Measurements from ENCODE around the gene SPATA3.

Gene SPATA3

DNA sequence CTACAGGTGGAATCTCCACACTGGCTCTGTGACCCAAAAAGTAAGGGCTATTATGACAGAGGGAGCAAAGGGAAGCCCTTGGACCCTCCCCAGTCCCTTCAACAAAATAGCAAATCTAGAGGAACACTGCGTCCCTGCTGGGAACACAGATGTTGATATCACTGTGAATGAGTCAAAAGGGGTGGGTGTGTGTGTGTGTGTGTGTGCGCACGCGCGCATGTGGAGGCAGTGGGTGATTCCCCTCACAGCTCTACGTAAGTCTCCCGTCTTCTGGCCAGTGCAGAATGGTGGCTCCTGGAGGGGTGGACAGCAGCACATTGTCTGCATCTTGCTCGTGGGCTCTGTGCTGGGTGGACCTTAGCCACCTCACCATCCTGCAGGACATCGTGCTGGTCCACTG lies 33.6 kb downstream of the SPATA3 start:
- no peak for DNase-seq (ENCODE audit: low spot score)

DNA sequence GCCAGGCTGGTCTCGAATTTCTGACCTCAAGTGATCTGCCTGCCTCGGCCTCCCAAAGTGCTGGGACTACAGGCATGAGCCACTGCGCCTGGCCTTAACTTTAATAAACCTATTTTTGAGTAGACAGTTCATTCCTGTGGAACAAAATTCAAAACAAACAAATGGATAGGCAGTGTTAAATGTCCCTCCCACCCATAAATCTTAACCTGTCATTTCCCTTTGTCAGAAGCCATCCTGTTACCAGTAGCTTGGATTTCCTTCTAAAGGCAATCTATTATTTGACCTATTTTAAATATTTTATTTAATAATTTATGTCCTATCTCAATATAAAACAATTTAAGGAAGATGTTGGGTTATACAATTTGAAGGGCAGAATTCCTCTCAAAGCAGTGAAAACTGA lies 34.8 kb downstream of the SPATA3 start:
- DNase-seq (ENCODE audit: low spot score) = no peak

DNA sequence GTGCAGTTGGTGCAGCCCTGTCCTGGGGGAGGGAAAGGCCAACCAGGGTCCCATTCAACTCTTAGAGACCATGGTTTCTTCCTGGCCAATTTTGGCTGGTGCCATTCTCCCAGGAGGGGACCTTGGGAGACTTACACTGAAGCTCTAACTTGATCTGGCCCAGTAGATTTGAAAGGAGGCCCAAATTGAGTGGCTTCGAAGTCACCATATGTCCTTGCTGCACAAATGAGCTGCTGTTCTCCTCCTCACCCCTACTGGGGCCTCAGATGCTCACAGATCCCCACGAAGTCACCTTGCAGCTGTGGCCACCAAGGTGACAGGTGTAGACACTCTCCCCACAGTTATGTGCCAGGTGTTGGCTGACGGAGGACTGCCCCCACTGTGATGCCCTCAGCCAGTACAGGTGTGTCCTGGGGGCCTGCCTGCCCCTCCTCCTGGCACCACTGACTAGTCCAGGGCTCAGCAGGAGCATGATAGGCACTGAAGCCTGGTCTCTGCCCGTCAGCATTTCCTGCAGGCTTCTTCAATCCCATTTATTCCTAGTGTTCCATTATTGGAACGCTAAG lies 36.7 kb downstream of the SPATA3 start:
- DNase-seq (ENCODE audit: low spot score) = no peak

DNA sequence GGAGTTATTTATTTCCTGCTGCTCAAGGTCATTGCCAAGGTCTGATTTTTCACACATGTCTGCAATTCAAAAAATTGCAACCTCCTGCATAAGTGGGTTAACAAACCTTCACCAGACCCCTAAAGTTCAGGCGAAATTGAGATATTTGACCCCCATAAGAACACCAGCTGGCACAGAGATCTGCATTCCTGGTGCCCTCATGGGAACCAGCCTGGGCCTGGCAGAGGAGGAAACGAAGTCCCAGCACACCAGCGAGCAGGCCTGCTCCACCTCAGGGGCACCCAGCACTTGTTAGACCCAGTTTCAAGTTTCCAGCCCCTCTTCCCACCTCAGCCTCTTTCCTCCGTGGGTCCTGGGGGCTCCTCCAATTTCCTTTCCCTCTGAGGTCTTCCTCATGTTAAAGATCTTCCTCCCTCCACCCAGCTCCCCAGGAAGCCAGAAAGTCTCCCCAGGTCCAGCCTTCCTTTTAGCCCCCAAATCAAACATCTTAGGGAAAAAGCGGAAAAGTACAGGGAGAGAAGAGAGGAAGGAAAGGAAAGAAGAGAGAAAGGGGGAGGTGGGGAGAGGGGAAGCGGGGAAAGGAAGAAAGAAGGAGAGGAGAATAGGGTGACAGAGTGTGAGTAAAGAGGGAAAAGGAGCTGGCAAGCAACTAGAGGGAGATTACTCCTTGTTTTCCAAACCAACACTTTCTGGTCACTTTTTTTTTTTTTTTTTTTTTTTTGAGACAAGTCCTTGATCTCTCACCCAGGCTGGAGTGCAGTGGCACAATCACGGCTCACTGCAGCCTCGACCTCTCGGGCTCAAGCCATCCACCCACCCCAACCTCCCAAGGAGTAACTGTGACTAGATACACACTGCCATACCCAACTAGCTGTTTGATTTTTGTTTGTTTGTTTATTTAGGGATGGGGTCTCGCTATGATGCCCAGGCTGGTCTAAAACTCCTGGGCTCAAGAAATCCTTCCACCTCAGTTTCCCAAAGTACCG lies 37.5 kb downstream of the SPATA3 start:
- no peak for DNase-seq (ENCODE audit: low spot score)

DNA sequence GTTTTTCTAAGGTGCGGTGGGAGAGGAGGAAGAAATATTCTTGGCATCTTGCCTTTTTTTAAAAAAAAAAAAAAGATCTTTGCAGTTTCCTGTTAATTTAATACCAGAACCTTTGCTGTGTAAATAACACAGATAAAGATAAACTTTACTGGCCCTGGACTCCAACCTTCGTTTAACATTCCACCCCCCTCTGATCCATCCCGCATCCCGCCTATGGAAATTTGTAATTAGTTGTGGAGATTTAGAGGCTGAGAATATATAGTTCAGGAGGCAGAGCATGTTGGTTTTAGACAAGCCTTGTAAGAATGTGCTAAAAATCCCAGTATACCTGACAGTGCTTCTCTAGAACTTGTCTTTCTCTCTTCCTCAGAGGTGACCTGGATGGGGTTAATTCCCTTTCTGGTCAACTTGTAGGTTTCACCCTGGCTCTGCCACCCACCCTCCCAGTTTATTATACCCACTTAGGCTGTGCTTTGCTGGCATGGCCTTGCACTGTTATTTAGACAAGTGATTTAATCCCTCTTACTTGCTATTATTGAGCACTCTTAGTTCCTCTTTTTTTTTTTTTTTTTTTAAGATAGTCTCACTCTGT lies 38.5 kb downstream of the SPATA3 start:
- no peak for DNase-seq (ENCODE audit: low spot score)

DNA sequence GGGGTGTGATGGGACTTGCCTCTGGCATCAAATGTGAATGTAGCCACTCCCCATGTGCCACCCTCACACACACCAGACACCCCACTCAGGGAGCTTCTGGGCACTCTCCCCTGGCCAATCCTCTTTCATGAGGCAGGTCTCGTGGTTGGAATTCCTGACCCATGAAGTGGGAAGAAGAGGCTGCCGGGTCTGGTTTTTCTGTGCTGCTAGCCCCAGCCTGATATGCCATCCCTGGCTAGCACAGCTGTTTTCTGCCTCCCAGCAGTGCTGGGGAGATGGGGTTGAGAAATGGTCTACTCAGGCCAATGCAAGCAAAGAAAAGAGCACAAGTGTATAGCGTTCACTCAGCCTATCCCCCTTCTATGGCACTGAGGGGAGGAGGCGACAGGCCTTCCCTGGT lies 40.2 kb downstream of the SPATA3 start:
- no peak for DNase-seq (ENCODE audit: low spot score)

DNA sequence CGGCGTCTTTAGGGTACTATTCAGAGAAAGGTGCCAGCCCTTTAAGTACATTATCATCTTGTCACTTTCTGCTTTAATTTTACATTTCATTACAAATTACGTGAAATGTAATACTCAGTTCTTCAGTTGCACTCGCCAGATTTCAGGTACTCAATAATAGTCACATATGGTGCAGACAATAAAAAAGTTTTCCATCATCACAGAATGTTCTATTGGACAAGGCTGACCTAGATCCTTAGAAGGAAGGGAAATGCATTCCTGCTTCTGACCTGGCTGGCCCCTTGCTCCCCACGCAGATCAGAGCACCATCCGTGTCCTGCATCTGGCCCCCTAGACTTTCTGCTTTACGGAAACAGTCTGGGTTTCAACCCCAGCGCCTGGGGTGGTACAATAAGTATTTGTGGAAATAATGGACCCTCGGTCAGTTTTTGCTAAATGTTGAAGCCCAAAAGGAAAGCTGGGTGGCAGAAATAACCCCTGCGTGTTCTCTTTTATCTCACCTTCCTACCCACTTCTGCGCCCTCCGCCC lies 40.7 kb downstream of the SPATA3 start:
- no peak for DNase-seq (ENCODE audit: low spot score)

DNA sequence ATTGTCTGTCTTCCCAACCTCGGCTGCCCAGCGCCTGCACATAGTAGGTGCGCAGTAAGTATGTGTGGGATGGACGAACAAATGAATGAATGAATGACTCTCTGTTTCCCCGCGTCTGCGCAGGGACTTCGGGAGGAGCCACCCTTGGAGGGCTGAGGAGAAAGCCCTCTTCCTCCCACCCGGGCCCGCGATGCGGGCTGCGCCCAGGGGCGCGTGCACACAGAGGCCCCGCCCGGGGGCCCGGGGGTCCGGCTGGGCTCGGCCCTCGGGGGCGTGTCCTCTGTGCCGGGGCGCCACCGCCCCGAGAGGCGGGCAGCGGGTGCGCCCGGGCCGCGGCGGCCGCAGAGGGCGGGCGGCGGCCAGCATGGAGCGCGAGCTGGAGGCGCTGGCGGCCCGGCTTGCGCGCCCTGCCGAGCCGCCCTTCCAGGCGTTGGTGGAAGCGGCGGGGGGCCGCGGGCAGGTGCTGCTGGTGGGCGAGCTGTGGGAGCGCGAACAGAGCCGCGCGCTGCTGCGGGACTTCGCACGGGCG lies 41.3 kb downstream of the SPATA3 start, which contains the start of gene C2orf72:
C2orf72 (plus strand) TSS at position 322 of the 529 bp plus-strand sequence; CDS start at position 365, 43 bp downstream.
- no peak for DNase-seq (ENCODE audit: low spot score)

DNA sequence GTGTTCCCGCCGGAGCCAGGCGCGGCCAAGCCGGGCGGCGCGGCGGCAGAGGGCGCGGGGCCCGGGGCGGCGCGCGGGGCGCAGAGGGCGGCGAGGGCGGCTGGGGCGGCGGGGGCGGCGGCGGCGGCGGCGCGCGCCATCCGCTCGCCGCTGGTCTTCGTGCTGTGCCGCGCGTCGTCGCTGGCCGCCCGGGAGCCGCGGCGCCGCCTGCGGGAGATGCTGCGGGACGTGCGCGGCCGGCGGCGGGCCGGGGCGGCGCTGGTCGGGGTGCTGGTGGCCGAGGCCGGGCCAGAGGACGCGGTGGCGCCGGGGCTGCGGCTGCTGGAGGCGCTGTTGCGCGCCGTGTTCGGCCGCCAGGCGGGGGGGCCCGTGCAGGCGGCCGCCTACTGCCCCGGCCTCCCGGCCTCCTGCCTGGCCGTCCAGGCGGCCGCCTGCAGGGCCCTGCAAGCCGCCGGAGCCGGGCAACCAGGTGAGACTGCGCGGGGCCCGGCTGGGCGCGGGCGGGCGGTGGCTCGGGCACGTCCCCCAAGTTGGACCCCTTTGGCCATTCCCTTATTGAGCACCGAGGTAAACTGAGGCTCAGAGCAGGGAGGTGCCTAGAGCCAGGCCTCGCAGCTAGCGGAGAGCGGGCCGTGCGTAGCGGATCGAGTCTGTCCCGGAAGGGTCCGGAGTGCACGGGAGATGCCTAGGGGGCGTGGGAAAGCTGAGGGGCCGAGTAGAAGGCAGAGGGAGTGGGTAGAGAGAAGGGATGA lies 42.0 kb downstream of the SPATA3 start:
- no peak for DNase-seq (ENCODE audit: low spot score)

DNA sequence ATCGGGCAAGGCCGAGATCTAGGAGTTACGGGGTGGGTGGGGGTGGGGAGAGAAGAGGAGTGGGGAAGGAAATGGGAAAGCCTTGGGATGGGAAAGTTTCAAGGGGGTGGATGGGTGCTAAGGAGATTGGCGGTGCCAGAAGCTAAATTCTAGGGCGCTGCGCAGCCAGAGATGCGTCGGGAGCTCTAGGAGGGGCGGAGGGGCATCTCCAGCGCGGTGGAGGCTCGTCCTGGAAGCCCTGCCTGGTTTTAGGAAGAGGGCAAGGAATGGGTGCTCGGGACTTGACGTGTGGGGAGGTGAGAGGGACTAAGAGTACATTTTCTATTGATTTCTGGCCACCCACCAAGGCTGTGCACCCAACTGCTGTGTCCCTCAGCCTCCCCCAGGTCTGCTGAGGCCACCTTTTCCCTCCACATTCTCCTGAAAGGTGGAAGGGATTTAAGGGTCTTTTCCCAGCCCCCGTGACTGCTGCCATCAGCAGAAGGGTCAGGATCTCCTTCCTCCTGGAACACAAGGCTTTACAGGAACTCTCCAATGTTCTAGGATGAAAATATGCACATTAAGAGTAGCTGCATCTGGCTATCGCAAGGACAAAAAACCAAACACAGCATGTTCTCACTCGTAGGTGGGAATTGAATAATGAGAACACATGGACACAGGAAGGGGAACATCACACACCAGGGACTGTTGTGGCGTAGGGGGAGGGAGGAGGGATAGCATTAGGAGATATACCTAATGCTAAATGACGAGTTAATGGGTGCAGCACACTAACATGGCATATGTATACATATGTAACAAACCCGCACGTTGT lies 42.8 kb downstream of the SPATA3 start:
- DNase-seq (ENCODE audit: low spot score) = no peak

DNA sequence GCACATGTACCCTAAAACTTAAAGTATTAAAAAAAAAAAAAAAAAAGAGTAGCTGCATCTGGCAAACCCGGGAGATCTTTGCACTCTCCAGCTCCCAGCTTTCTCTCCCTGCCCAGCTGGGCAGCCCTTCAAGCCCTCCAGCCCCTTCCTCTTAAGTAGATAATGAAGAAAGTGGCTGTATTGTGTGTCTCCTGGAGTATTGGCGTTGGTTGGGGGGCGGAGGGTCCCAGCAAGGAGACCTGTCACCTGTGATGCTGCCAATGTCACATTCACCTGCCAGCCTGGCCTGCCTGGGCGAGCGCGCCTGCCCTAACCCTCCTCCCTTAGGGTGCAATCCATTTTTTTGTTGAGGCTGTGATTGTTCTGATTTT lies 43.4 kb downstream of the SPATA3 start:
- no peak for DNase-seq (ENCODE audit: low spot score)

DNA sequence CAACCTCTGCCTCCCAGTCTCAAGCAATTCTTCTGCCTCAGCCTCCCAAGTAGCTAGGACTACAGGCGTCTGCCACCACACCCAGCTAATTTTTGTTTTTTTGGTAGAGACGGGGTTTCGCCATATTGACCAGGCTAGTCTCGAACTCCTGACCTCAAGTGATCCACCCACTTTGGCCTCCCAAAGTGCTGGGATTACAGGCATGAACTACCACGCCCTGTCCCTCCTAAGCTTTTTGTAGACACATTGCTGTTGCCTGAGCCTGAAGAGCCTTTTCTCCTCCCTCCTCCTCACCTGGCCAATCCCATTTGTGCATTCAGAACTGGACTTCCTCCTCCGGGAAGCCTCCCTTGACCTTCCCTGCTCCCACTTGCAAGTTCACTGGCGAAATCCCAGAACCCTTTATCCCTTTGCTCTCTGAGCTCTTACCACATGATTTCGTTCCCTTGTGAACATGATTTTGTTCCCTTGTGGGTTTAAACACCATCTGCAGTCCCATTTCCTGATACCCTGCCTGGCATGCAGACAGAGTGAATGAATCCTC lies 44.0 kb downstream of the SPATA3 start:
- DNase-seq (ENCODE audit: low spot score) = no peak

DNA sequence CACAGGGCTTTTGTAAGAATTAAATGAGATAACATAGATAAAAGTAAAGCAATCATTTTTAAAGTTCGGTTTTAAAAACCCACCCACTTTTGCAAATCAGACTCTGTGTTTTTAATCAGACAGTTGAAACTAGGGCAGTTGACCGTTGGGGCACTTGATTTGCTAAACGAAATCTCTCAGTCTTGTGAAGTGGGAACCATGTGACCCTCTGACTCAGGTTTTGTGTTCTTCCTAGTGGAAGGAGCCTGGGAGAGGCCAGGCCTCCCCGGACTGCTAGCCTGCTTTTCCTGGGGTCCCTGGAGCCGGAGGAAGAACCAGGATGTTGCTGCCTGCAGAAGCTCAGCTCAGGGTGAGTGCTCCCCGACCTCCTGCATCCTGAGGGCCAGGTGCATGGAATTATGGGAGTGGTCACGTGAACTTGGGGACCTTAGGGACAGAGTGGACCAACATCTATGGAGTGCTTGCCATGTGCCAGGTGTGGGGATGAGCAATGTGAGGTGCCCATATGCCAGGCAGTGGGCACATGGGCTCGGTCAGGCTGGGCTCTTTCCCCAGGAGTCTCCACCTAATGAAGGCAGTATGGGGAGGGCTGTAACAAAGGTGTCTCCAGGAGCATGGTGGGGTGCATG lies 45.3 kb downstream of the SPATA3 start:
- DNase-seq (ENCODE audit: low spot score) = no peak

DNA sequence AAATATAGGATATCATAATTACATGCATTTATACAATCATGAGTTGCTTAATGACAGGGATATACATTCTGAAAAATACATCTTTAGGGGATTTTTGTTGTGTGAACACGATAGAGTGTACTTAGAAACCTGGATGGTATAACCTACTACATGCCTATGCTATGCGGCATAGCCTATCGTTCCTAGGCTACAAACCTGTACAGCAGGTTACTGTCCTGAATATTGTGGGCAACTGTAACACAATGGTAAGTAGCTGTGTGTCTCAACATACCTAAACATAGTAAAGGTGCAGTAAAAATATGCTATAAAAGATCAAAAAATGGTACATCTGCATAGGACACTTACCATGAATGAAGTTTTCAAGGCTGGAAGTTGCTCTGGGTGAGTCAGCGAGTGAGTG lies 47.9 kb downstream of the SPATA3 start:
- no peak for DNase-seq (ENCODE audit: low spot score)

DNA sequence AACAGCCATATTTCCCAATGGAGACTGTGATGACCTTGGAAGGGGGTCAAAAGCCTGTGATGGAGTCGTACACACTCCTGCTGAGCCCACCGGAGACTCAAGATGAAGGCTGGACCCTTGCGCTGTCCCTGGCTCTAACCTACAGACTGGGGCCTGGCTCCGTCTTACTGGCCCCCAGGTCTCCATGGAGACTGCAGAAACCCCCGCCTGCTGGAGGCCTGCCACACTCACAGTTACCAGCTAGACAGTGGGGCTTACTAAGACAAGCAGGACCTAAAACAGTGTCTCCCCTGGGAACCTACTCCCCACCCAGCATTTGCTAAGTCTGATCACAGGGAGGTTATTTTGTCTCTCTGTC lies 51.0 kb downstream of the SPATA3 start:
- DNase-seq (ENCODE audit: low spot score) = no peak

DNA sequence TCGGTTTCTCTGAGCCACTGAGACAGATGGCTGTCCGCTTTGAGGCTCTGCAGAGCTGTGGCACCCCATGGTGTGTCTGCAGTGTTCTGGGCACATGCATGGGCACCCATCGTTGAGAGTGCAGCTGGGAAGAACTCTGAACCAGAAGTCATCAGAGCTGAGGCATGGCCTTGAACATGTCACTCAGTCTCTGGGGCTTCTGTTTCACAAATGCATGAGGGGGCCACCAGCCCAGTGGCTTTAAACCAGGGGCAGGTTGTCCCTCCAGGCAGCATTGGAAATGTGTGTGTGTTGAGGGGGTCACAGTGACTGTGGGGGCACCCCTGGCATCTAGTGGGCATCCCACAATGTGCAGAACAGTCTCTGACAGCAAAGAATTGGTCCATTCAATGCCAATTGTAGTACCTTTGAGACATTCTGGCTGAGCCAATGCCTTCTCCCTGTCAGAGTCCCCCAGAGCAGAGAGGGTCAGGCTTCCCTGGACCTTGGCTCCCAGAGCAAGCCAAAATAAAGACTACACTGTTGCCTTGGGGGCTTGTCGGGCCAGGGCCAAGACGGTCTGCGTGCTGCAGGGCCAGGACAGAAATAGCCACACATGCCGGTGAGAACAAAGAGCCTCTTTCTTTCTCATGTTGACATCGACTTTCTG lies 51.5 kb downstream of the SPATA3 start:
- no peak for DNase-seq (ENCODE audit: low spot score)

DNA sequence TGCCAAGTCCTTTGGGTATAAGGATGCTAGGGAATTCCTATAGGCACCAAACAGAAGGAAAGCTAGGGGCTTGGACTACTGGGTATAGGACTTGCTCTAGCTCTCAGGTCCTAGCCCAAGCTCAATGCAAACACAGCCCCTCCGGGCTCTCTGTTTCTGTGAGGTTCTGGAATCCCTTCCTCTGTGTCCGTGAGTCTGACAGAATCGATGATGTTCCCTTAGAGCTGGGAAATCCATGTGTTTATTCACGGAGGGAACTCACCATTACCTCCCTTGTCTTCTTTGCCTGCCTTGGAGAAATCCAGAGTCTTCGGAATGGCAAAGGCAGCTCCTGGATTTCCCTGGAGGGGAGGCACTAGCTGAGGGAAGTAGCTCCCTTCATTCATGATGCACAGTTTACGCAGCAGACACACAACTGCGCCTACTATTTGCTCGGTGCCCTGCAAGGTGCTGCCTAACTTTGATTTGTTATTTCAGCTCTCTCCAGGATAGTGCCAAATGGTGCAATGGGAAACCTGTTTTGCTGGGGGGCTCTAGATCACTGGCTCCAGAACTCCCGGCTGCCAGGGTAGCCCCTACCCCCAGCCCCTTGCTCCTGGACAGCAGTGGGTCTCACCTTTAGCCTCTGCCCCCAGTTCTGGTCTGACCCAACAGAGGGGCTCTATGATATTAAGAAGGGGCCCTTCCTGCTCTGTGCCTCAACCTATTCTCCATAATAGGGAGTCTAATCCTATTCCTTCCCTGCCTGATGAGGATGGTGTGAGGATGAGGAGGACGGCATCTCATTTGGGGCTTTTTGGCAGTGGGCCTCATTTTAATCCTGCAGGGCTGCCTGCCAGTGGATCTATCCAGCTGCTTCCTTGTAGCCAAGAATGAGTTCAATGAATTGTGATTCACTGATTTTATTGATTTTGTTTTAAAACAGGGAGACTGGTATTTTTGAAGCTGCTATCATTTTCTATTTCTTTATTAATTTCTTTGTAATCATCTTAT lies 52.3 kb downstream of the SPATA3 start:
- DNase-seq (ENCODE audit: low spot score) = no peak

DNA sequence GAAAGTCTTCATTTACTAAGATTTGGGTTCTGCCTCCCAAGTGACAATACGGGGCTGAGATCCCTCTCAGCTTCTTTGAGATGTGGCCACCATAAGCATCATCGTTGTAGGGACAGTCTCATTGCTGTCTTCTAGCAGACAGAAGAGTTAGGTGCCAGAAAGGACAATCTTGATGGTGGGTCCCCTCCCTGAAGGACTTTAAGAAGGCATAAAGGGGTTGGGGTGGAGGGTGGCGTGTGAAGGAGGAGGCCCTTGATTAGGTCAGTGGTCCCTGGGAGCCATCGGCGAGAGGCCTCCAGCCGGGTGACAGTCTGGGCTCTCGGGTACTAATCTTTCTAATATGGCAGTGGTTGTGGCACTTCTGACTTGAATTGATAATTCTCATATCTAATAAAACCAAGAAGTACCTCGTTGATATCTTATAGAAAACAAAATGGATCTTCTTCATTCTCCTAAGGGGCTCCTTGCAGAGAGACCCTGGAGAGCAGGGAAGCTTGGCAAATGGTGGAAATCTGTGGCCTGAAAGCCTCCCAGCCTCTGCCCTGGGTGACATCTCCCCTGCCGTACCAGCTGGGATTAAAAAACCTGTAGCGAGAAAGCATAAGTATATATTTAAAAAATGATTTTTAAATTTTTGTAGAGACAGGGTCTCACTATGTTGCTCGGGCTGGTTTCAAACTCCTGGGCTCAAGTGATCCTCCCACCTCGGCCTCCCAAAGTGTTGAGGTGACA lies 53.5 kb downstream of the SPATA3 start:
- DNase-seq (ENCODE audit: low spot score) = no peak

Measured in left forelimb (tissue), 1 donor.